ENCODE measurements around the gene YPEL5.

- TF ChIP-seq POLR2A (IDR thresholded peaks at IDR 0.05) (no peak), POLR2AphosphoS5 (IDR thresholded peaks at IDR 0.05; ENCODE audit: insufficient read depth in 1 of 2, low read depth in 1 of 2) (no peak)
Observed at GRCh38 chr2:30112561-30112960, 34.2 kb upstream of the YPEL5 start.

Data from vagina (tissue), 2 donors.